ENCODE measurements around the gene C17orf114.
"Not testable (repeated sequence)": the region's sequence is repeated elsewhere in the genome, so short reads cannot be mapped to it uniquely, and the experiment has no call there.

The C17orf114 gene

GRCh38 chr17:4833941-4834680 is 32.0 kb upstream of the C17orf114 start:
- no peak for DNase-seq
- TF ChIP-seq, protein P1, sequence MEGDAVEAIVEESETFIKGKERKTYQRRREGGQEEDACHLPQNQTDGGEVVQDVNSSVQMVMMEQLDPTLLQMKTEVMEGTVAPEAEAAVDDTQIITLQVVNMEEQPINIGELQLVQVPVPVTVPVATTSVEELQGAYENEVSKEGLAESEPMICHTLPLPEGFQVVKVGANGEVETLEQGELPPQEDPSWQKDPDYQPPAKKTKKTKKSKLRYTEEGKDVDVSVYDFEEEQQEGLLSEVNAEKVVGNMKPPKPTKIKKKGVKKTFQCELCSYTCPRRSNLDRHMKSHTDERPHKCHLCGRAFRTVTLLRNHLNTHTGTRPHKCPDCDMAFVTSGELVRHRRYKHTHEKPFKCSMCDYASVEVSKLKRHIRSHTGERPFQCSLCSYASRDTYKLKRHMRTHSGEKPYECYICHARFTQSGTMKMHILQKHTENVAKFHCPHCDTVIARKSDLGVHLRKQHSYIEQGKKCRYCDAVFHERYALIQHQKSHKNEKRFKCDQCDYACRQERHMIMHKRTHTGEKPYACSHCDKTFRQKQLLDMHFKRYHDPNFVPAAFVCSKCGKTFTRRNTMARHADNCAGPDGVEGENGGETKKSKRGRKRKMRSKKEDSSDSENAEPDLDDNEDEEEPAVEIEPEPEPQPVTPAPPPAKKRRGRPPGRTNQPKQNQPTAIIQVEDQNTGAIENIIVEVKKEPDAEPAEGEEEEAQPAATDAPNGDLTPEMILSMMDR (IDR thresholded peaks at IDR 0.05; ENCODE audit: partially characterized antibody, unreplicated experiment): no peak
- peak overlapping the region; percentile 83 for H3K27ac Mint-ChIP-seq (ENCODE audit: unreplicated experiment)
- H3K4me3 Mint-ChIP-seq (ENCODE audit: unreplicated experiment): peak overlapping the region; percentile 94
- peaks cover 33% of the 10 kb centered on the region for H3K4me1 Mint-ChIP-seq (ENCODE audit: low read depth, unreplicated experiment)
- H3K27me3 Mint-ChIP-seq (ENCODE audit: unreplicated experiment): no peaks in the 10 kb centered on the region
- H3K9me3 Mint-ChIP-seq (ENCODE audit: unreplicated experiment): peaks cover 4% of the 10 kb centered on the region
- H3K36me3 Mint-ChIP-seq (ENCODE audit: unreplicated experiment): peaks cover 5% of the 10 kb centered on the region

GRCh38 chr17:4833178-4833940 is 31.2 kb upstream of the C17orf114 start, which contains the start of gene MINK1:
Gene MINK1 (plus strand): TSS chr17:4833340. CDS start chr17:4833584, 244 bp downstream.
- Mint-ChIP-seq H3K4me3 (ENCODE audit: unreplicated experiment) (peak within 1 kb of the TSS; percentile 96), H3K27me3 (ENCODE audit: unreplicated experiment) (no peaks in the 10 kb centered on the region), H3K9me3 (ENCODE audit: unreplicated experiment) (peaks cover 4% of the 10 kb centered on the region), H3K4me1 (ENCODE audit: low read depth, unreplicated experiment) (peaks cover 29% of the 10 kb centered on the region), H3K36me3 (ENCODE audit: unreplicated experiment) (peaks cover 5% of the 10 kb centered on the region), H3K27ac (ENCODE audit: unreplicated experiment) (peak within 1 kb of the TSS; percentile 83)
- TF ChIP-seq, protein P1 (IDR thresholded peaks at IDR 0.05; ENCODE audit: partially characterized antibody, unreplicated experiment): no peak
- DNase-seq: peak; percentile 87

DNA sequence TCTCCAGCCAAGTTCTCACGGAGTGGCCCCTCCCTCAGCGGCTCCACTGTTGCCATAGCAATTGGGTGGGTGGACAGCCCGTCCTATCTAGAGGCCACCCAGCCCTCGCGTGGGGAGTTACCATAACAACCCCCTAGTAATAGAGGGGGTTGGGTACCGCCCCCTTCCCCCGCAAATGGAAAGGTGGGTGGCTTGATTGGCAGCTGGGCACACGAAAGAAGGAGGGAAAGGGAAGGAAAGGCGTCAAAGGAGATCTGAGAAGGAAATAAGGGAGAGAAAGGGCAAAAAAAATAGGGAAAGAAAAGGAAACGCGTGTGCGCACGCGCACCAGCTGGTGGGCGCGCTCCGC is 30.7 kb upstream of the C17orf114 start:
- peak overlapping the region; percentile 96 for H3K4me3 Mint-ChIP-seq (ENCODE audit: unreplicated experiment)
- H3K4me1 Mint-ChIP-seq (ENCODE audit: low read depth, unreplicated experiment): peaks cover 24% of the 10 kb centered on the region
- H3K27ac Mint-ChIP-seq (ENCODE audit: unreplicated experiment): peak overlapping the region; percentile 78
- not testable (repeated sequence) for H3K36me3 Mint-ChIP-seq (ENCODE audit: unreplicated experiment); H3K27me3 Mint-ChIP-seq (ENCODE audit: unreplicated experiment); DNase-seq; H3K9me3 Mint-ChIP-seq (ENCODE audit: unreplicated experiment)

- Mint-ChIP-seq H3K27ac (ENCODE audit: unreplicated experiment) (no peak overlapping the region), H3K4me3 (ENCODE audit: unreplicated experiment) (no peak overlapping the region), H3K9me3 (ENCODE audit: unreplicated experiment) (no peaks in the 10 kb centered on the region), H3K4me1 (ENCODE audit: low read depth, unreplicated experiment) (no peaks in the 10 kb centered on the region), H3K36me3 (ENCODE audit: unreplicated experiment) (no peaks in the 10 kb centered on the region), H3K27me3 (ENCODE audit: unreplicated experiment) (no peaks in the 10 kb centered on the region)
- TF ChIP-seq, protein P1 (IDR thresholded peaks at IDR 0.05; ENCODE audit: partially characterized antibody, unreplicated experiment): no peak
- peak; percentile 44 for DNase-seq
Measured at GRCh38 chr17:4827399-4827798, 25.3 kb upstream of the C17orf114 start.

- peaks cover 1% of the 10 kb centered on the region for H3K27me3 Mint-ChIP-seq (ENCODE audit: unreplicated experiment)
- TF ChIP-seq, protein P1 (IDR thresholded peaks at IDR 0.05; ENCODE audit: partially characterized antibody, unreplicated experiment): no peak
- no peak overlapping the region for H3K27ac Mint-ChIP-seq (ENCODE audit: unreplicated experiment)
- DNase-seq: no peak
- H3K4me3 Mint-ChIP-seq (ENCODE audit: unreplicated experiment): no peak overlapping the region
- no peaks in the 10 kb centered on the region for H3K9me3 Mint-ChIP-seq (ENCODE audit: unreplicated experiment)
- H3K36me3 Mint-ChIP-seq (ENCODE audit: unreplicated experiment): no peaks in the 10 kb centered on the region
- H3K4me1 Mint-ChIP-seq (ENCODE audit: low read depth, unreplicated experiment): no peaks in the 10 kb centered on the region
Measured at GRCh38 chr17:4823373-4824089, 21.4 kb upstream of the C17orf114 start.

Data from glutamatergic neuron (in vitro differentiated cells).